Measurements from ENCODE around the gene KCNK15. TPM values are rescaled to one million over a fixed set of nuclear protein-coding genes. Genes with fewer than 3 reads are reported as not detected.

Gene KCNK15
- total RNA-seq, 1 experiment from 2014 or later = 0.33 TPM

DNA sequence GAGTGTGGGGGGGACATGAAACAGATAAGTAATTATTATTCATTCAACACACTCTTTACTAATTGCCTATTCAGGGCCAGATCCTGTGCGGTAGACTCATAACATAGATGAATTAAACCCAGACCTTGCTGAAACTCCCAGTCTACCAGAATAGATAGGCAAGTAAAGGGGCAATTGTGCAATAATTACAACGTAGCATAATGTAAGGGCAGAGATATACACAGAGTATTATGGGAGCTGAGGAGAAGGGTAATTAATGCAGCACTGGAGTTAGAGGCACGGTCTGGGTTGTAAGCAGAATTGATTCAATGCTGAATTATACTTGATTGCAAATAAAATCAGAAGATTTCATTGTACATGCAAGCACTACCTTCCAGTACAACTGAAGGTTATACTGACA is 35.5 kb downstream of the KCNK15 start:
- WGBS (ENCODE audit: extremely low coverage, insufficient read length, low lambda C conversion rate) = no CpG with 5 or more reads among the region's 3 CpGs
- H4K91ac ChIP-seq (ENCODE audit: insufficient read length, low read depth, low read length) = no peak overlapping the region

More for the DNA sequence above, 35.5 kb downstream of the KCNK15 start:
- Mint-ChIP-seq H3K27ac (no peak overlapping the region), H3K36me3 (ENCODE audit: insufficient read depth in 1 of 3, low read depth in 3 of 3) (no peaks in the 10 kb centered on the region), H3K27me3 (ENCODE audit: low read depth) (peaks cover 3% of the 10 kb centered on the region; the same call in 1 of the 2 replicates), H3K9me3 (no peaks in the 10 kb centered on the region), H3K4me1 (peaks cover 23% of the 10 kb centered on the region in 2 experiments), H3K4me3 (no peak overlapping the region)
- no peak overlapping the region for H2BK5ac ChIP-seq (ENCODE audit: insufficient read length, low read length)
- no peak overlapping the region for H2BK12ac ChIP-seq (ENCODE audit: insufficient read length, low read depth, low read length)
- no peaks in the 10 kb centered on the region for H3K9me3 ChIP-seq (ENCODE audit: control insufficient read depth, low read depth, low read length)
- H3K18ac ChIP-seq (ENCODE audit: insufficient read length, low read depth, low read length) = no peak overlapping the region
- no peaks in the 10 kb centered on the region for H4K20me1 ChIP-seq (ENCODE audit: control insufficient read depth, insufficient read depth, insufficient read length)
- H2AFZ ChIP-seq (ENCODE audit: low read length) = no peak overlapping the region
- H3T11ph ChIP-seq (ENCODE audit: low read length) = no peak overlapping the region
- no peak overlapping the region for H2BK20ac ChIP-seq (ENCODE audit: low read depth, low read length, poor library complexity, severe bottlenecking)
- no peaks in the 10 kb centered on the region for H3K79me2 ChIP-seq (ENCODE audit: insufficient read depth, low read length)
- H3K4me1 ChIP-seq (ENCODE audit: insufficient read depth, low read length) = peaks cover 12% of the 10 kb centered on the region; the same call in 1 of the 2 replicates
- H2BK120ac ChIP-seq (ENCODE audit: low read depth, low read length, poor library complexity, severe bottlenecking) = no peak overlapping the region
- H3K4me2 ChIP-seq (ENCODE audit: insufficient read depth, insufficient read length, low read length) = no peak overlapping the region
- no peak overlapping the region for H3K9ac ChIP-seq (ENCODE audit: extremely low read depth, insufficient read length, low read length)
- H2BK15ac ChIP-seq (ENCODE audit: low read depth, low read length) = no peak overlapping the region
- H3K14ac ChIP-seq (ENCODE audit: insufficient read depth, low read length) = no peak overlapping the region
- H3K27me3 ChIP-seq (ENCODE audit: insufficient read depth, low read length) = no peaks in the 10 kb centered on the region
- H3K56ac ChIP-seq (ENCODE audit: insufficient read length, low read depth, low read length) = no peak overlapping the region
- no peak overlapping the region for H2AK5ac ChIP-seq (ENCODE audit: insufficient read length, low read length)
- DNase-seq = no peak
- H3K27ac ChIP-seq (ENCODE audit: insufficient read length, low read depth, low read length) = no peak overlapping the region
- no peak overlapping the region for H4K8ac ChIP-seq (replicated peaks; ENCODE audit: insufficient read length, low read depth, low read length)
- H4K5ac ChIP-seq (ENCODE audit: insufficient read length, low read depth, low read length) = no peak overlapping the region
- H3K23me2 ChIP-seq (ENCODE audit: insufficient read length, low read depth, low read length, poor library complexity, severe bottlenecking) = no peaks in the 10 kb centered on the region
- H3K4ac ChIP-seq (ENCODE audit: low read depth, low read length) = no peak overlapping the region
- no peak overlapping the region for H3K23ac ChIP-seq (ENCODE audit: insufficient read length, low read depth, low read length)
- TF ChIP-seq, protein P1, sequence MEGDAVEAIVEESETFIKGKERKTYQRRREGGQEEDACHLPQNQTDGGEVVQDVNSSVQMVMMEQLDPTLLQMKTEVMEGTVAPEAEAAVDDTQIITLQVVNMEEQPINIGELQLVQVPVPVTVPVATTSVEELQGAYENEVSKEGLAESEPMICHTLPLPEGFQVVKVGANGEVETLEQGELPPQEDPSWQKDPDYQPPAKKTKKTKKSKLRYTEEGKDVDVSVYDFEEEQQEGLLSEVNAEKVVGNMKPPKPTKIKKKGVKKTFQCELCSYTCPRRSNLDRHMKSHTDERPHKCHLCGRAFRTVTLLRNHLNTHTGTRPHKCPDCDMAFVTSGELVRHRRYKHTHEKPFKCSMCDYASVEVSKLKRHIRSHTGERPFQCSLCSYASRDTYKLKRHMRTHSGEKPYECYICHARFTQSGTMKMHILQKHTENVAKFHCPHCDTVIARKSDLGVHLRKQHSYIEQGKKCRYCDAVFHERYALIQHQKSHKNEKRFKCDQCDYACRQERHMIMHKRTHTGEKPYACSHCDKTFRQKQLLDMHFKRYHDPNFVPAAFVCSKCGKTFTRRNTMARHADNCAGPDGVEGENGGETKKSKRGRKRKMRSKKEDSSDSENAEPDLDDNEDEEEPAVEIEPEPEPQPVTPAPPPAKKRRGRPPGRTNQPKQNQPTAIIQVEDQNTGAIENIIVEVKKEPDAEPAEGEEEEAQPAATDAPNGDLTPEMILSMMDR (conservative IDR thresholded peaks at IDR 0.05) = no peak
- H3K79me1 ChIP-seq (ENCODE audit: insufficient read depth, low read depth, low read length, poor library complexity, severe bottlenecking) = no peaks in the 10 kb centered on the region
